ENCODE results near the gene PPP1R9B.

Gene PPP1R9B

GRCh38 chr17:50149417-50150353, 792 bp downstream of the PPP1R9B start:
- peaks cover 19% of the 10 kb centered on the region for H3K36me3 ChIP-seq
- peak overlapping the region; percentile 100 for H3K4me2 ChIP-seq
- peaks cover 41% of the 10 kb centered on the region for H4K20me1 ChIP-seq
- H3K4me3 ChIP-seq = peak overlapping the region; percentile 98
- peak overlapping the region; percentile 98 for H3K27ac ChIP-seq
- no peaks in the 10 kb centered on the region for H3K9me3 ChIP-seq
- H3K4me1 ChIP-seq = peaks cover 58% of the 10 kb centered on the region
- no peaks in the 10 kb centered on the region for H3K27me3 ChIP-seq
- no peak for TF ChIP-seq Cebpa-rat (IDR thresholded peaks at IDR 0.05)
- peak overlapping the region; percentile 98 for H3K9ac ChIP-seq

GRCh38 chr17:50149091-50149416, 1.4 kb downstream of the PPP1R9B start:
- no peaks in the 10 kb centered on the region for H3K9me3 ChIP-seq
- H3K4me1 ChIP-seq = peaks cover 58% of the 10 kb centered on the region
- H3K4me2 ChIP-seq = peak overlapping the region; percentile 100
- H3K4me3 ChIP-seq = peak overlapping the region; percentile 98
- H3K36me3 ChIP-seq = peaks cover 25% of the 10 kb centered on the region
- H3K27me3 ChIP-seq = no peaks in the 10 kb centered on the region
- peak overlapping the region; percentile 98 for H3K9ac ChIP-seq
- peak overlapping the region; percentile 98 for H3K27ac ChIP-seq
- peaks cover 47% of the 10 kb centered on the region for H4K20me1 ChIP-seq
- TF ChIP-seq Cebpa-rat (IDR thresholded peaks at IDR 0.05) = no peak

GRCh38 chr17:50148226-50149090, 2.0 kb downstream of the PPP1R9B start:
- Histone ChIP-seq H3K9me3 (no peaks in the 10 kb centered on the region), H3K36me3 (peaks cover 31% of the 10 kb centered on the region), H3K27ac (peak overlapping the region; percentile 98), H3K27me3 (no peaks in the 10 kb centered on the region), H4K20me1 (peaks cover 53% of the 10 kb centered on the region), H3K4me1 (peaks cover 57% of the 10 kb centered on the region), H3K9ac (peak overlapping the region; percentile 98), H3K4me3 (peak overlapping the region; percentile 98), H3K4me2 (peak overlapping the region; percentile 100)
- TF ChIP-seq Cebpa-rat (IDR thresholded peaks at IDR 0.05) = no peak

GRCh38 chr17:50147841-50148225, 2.6 kb downstream of the PPP1R9B start:
- H3K4me2 ChIP-seq = peak overlapping the region; percentile 100
- peak overlapping the region; percentile 98 for H3K27ac ChIP-seq
- no peaks in the 10 kb centered on the region for H3K9me3 ChIP-seq
- H3K4me1 ChIP-seq = peaks cover 55% of the 10 kb centered on the region
- H3K27me3 ChIP-seq = no peaks in the 10 kb centered on the region
- peaks cover 59% of the 10 kb centered on the region for H4K20me1 ChIP-seq
- peak overlapping the region; percentile 98 for H3K9ac ChIP-seq
- peak overlapping the region; percentile 98 for H3K4me3 ChIP-seq
- H3K36me3 ChIP-seq = peaks cover 38% of the 10 kb centered on the region
- TF ChIP-seq Cebpa-rat (IDR thresholded peaks at IDR 0.05) = no peak

GRCh38 chr17:50146927-50147665, 3.4 kb downstream of the PPP1R9B start:
- peaks cover 45% of the 10 kb centered on the region for H3K36me3 ChIP-seq
- H3K9ac ChIP-seq = peak overlapping the region; percentile 98
- H3K4me3 ChIP-seq = peak overlapping the region; percentile 98
- H3K27ac ChIP-seq = peak overlapping the region; percentile 98
- H3K9me3 ChIP-seq = no peaks in the 10 kb centered on the region
- peak overlapping the region; percentile 100 for H3K4me2 ChIP-seq
- no peaks in the 10 kb centered on the region for H3K27me3 ChIP-seq
- peaks cover 67% of the 10 kb centered on the region for H4K20me1 ChIP-seq
- H3K4me1 ChIP-seq = peaks cover 55% of the 10 kb centered on the region
- no peak for TF ChIP-seq Cebpa-rat (IDR thresholded peaks at IDR 0.05)

- peaks cover 74% of the 10 kb centered on the region for H4K20me1 ChIP-seq
- no peak for TF ChIP-seq Cebpa-rat (IDR thresholded peaks at IDR 0.05)
- no peaks in the 10 kb centered on the region for H3K9me3 ChIP-seq
- peaks cover 61% of the 10 kb centered on the region for H3K4me1 ChIP-seq
- peaks cover 52% of the 10 kb centered on the region for H3K36me3 ChIP-seq
- peak overlapping the region; percentile 98 for H3K9ac ChIP-seq
- H3K27ac ChIP-seq = peak overlapping the region; percentile 98
- H3K4me2 ChIP-seq = peak overlapping the region; percentile 100
- H3K27me3 ChIP-seq = no peaks in the 10 kb centered on the region
- peak overlapping the region; percentile 98 for H3K4me3 ChIP-seq
Observed at GRCh38 chr17:50146230-50146926, 4.1 kb downstream of the PPP1R9B start.

GRCh38 chr17:50145532-50146229, 4.8 kb downstream of the PPP1R9B start:
- Histone ChIP-seq H3K27me3 (no peaks in the 10 kb centered on the region), H3K36me3 (peaks cover 59% of the 10 kb centered on the region), H3K27ac (peak overlapping the region; percentile 98), H3K4me1 (peaks cover 68% of the 10 kb centered on the region), H3K9ac (peak overlapping the region; percentile 98), H3K9me3 (no peaks in the 10 kb centered on the region), H3K4me2 (peak overlapping the region; percentile 100), H4K20me1 (peaks cover 81% of the 10 kb centered on the region), H3K4me3 (peak overlapping the region; percentile 98)
- no peak for TF ChIP-seq Cebpa-rat (IDR thresholded peaks at IDR 0.05)

GRCh38 chr17:50144845-50145531, 5.5 kb downstream of the PPP1R9B start:
- Histone ChIP-seq H3K4me1 (peaks cover 75% of the 10 kb centered on the region), H3K27me3 (no peaks in the 10 kb centered on the region), H3K9ac (peak overlapping the region; percentile 98), H3K4me2 (peak overlapping the region; percentile 100), H3K4me3 (peak overlapping the region; percentile 98; the same call in 1 of the 2 replicates), H3K9me3 (no peaks in the 10 kb centered on the region), H3K27ac (peak overlapping the region; percentile 30; the same call in 1 of the 2 replicates), H3K36me3 (peaks cover 66% of the 10 kb centered on the region), H4K20me1 (peaks cover 88% of the 10 kb centered on the region)
- no peak for TF ChIP-seq Cebpa-rat (IDR thresholded peaks at IDR 0.05)
